Testis (tissue), 3 donors: ENCODE data around the gene CYP2F1. TPM values are rescaled to one million over a fixed set of nuclear protein-coding genes. Genes with fewer than 3 reads are reported as not detected.

Experiments used
- DNase-seq: peaks from one replicate; pipeline ENCODE4 v3.0.0-alpha.2; 2019
- H3K27ac ChIP-seq, 2 donors: fragments of 200-600 bp; sonication (generic); one replicate each; pipeline ENCODE4 v1.5.1; 2019
- H3K27me3 ChIP-seq: fragments of 200-600 bp; sonication (generic); one replicate; pipeline ENCODE4 v1.5.1; 2019
- H3K36me3 ChIP-seq: fragments of 200-600 bp; sonication (generic); one replicate; pipeline ENCODE4 v1.5.1; 2017; ENCODE audit warnings: low read depth; ENCODE audit errors: missing control alignments
- H3K4me1 ChIP-seq: fragments of 200-600 bp; sonication (generic); one replicate; pipeline ENCODE4 v1.5.1; 2019
- H3K4me3 ChIP-seq, 2 donors: fragments of 200-600 bp; sonication (generic); one replicate each; pipeline ENCODE4 v1.5.1; 2017 to 2019
- H3K9me3 ChIP-seq: fragments of 200-600 bp; sonication (generic); one replicate; pipeline ENCODE4 v1.5.1; 2017
- CTCF ChIP-seq, 3 experiments: fragments of 450-650 bp in 2 of 3; fragments of 200-600 bp in 1 of 3; sonication (generic) in 1 of 3; IDR thresholded peaks; one replicate each; pipeline ENCODE4 v1.5.1; 2016 to 2019; ENCODE audit warnings: antibody characterized with exemption in 3 of 3, mild to moderate bottlenecking in 2 of 3, moderate library complexity in 1 of 3
- POLR2A ChIP-seq: fragments of 450-650 bp; IDR thresholded peaks from one replicate; pipeline ENCODE4 v1.6.1; 2017; ENCODE audit warnings: antibody characterized with exemption, mild to moderate bottlenecking, moderate library complexity
- WGBS, 2 donors: methylation state at CpG; one replicate each; pipeline ENCODE4 v1.1.5; 2018; 5-methylcytosine and 5-hydroxymethylcytosine counted together
- intact Hi-C: fragments of 100-400 bp; cut with DNase I; formaldehyde crosslinking; loops from one replicate; pipeline ENCODE4 v1.15.1; 2023; ENCODE audit warnings: low total_unique reads
- polyA plus RNA-seq: library from polyadenylated mRNA; stranded (reverse); fragments of 350-450 nt; fragmentation: Illumina TruSeq; extraction: RNeasy Lipid Tissue Mini Kit (QIAGEN cat#74804); gene quantifications from one replicate; pipeline ENCODE4 v1.2.3, GENCODE V29; 2014; ENCODE audit warnings: low read depth, low replicate concordance; ENCODE audit not compliant: insufficient read depth
- total RNA-seq, 2 donors: library from RNA; depleted of rRNA; stranded (reverse); fragments of >200 nt; gene quantifications; one replicate each; pipeline ENCODE4 v1.2.3, GENCODE V29; 2016

CYP2F1 gene
- total and polyA plus RNA-seq, 3 donors from 2014 or later, result 1.7 to 4.1 (median 2.5) TPM

GRCh38 chr19:41159881-41160280 lies 45.6 kb downstream of the CYP2F1 start:
- TF ChIP-seq POLR2A, result no peak
- TF ChIP-seq CTCF (IDR thresholded peaks at IDR 0.05), result no peak
- no peaks in the 10 kb centered on the region for H3K4me1 ChIP-seq
- 73 to 74% methylated on average over 2 of the region's 2 CpGs for WGBS, 2 donors
- no peak overlapping the region for H3K27ac ChIP-seq
- intact Hi-C loops, result no loop called here
- no peak for DNase-seq
- no peak overlapping the region for H3K4me3 ChIP-seq
- no peaks in the 10 kb centered on the region for H3K9me3 ChIP-seq
- no peaks in the 10 kb centered on the region for H3K27me3 ChIP-seq
- no peaks in the 10 kb centered on the region for H3K36me3 ChIP-seq

- H3K4me3 ChIP-seq, result no peak overlapping the region
- intact Hi-C loops, result no loop called here
- H3K27ac ChIP-seq, result no peak overlapping the region
- H3K36me3 ChIP-seq, result no peaks in the 10 kb centered on the region
- WGBS, 2 donors, result 76 to 84% methylated on average over 5 of the region's 5 CpGs
- TF ChIP-seq CTCF (IDR thresholded peaks at IDR 0.05) (no peak), POLR2A (no peak)
- no peaks in the 10 kb centered on the region for H3K27me3 ChIP-seq
- H3K4me1 ChIP-seq, result no peaks in the 10 kb centered on the region
- DNase-seq, result peak; percentile 33
- H3K9me3 ChIP-seq, result no peaks in the 10 kb centered on the region
Measured at GRCh38 chr19:41161903-41162302, 47.7 kb downstream of the CYP2F1 start.

GRCh38 chr19:41166944-41167804 lies 52.9 kb downstream of the CYP2F1 start:
- Histone ChIP-seq H3K27ac (no peak overlapping the region), H3K4me3 (no peak overlapping the region), H3K27me3 (no peaks in the 10 kb centered on the region), H3K36me3 (no peaks in the 10 kb centered on the region), H3K4me1 (no peaks in the 10 kb centered on the region), H3K9me3 (no peaks in the 10 kb centered on the region)
- 87 to 89% methylated on average over 14 of the region's 14 CpGs for WGBS, 2 donors
- DNase-seq, result no peak
- TF ChIP-seq CTCF (IDR thresholded peaks at IDR 0.05) (no peak), POLR2A (no peak)
- intact Hi-C loops, result no loop called here

- no peaks in the 10 kb centered on the region for H3K9me3 ChIP-seq
- no peak overlapping the region for H3K4me3 ChIP-seq
- H3K4me1 ChIP-seq, result no peaks in the 10 kb centered on the region
- TF ChIP-seq CTCF (IDR thresholded peaks at IDR 0.05) (no peak), POLR2A (no peak)
- no peaks in the 10 kb centered on the region for H3K36me3 ChIP-seq
- intact Hi-C loops, result no loop called here
- no peak for DNase-seq
- no peak overlapping the region for H3K27ac ChIP-seq
- 67 to 74% methylated on average over 6 of the region's 6 CpGs for WGBS, 2 donors
- H3K27me3 ChIP-seq, result no peaks in the 10 kb centered on the region
Measured at GRCh38 chr19:41172297-41173164, 58.3 kb downstream of the CYP2F1 start.
